Neural progenitor cell (in vitro differentiated cells): ENCODE data around the gene SLC7A6.

Source experiments
- CTCF ChIP-seq: fragments of 200-600 bp; sonication (generic); IDR thresholded peaks from 2 replicates; pipeline ENCODE4 v1.5.1; 2017; ENCODE audit warnings: antibody characterized with exemption, mild to moderate bottlenecking
- EZH2phosphoT487 ChIP-seq: fragments of 200-600 bp; sonication (generic); IDR thresholded peaks from 2 replicates; pipeline ENCODE4 v1.6.1; 2017; ENCODE audit warnings: antibody characterized with exemption

DNA sequence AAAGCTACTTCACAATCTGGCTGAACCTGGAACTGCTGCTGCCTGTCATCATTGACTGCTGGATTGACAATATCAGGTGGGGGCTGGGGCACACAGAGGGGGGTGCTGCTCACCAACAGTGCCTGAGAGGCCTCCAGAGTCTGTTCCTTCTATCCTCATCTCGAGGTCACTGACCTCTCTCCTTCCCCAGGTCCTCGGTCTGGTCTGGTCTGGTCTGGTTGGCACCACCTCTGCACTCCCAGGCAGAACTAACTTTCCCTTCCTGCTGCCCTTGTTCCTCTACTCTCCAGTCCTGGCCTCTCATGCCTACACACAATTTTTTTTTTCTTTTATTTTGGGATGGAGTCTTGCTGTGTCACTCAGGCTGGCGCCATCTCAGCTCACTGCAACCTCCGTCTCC lies 15.0 kb upstream of the SLC7A6 start:
- no peak for TF ChIP-seq CTCF
- TF ChIP-seq EZH2phosphoT487 = no peak
